Osteocyte (in vitro differentiated cells): ENCODE data around the gene SDK2. TPM values are rescaled to one million over a fixed set of nuclear protein-coding genes. Genes with fewer than 3 reads are reported as not detected.

Experiments
- DNase-seq: peaks from one replicate; pipeline ENCODE4 v3.0.0; 2021; ENCODE audit warnings: mixed read lengths; ENCODE audit not compliant: unreplicated experiment; ENCODE audit errors: extremely low spot score
- H3K27ac Mint-ChIP-seq: one replicate; pipeline ENCODE4 v1.8.0; 2021; ENCODE audit warnings: mild to moderate bottlenecking, mixed read lengths; ENCODE audit not compliant: unreplicated experiment
- H3K27me3 Mint-ChIP-seq: one replicate; pipeline ENCODE4 v1.8.0; 2021; ENCODE audit warnings: mixed read lengths; ENCODE audit not compliant: unreplicated experiment
- H3K36me3 Mint-ChIP-seq: one replicate; pipeline ENCODE4 v1.8.0; 2021; ENCODE audit warnings: mixed read lengths; ENCODE audit not compliant: unreplicated experiment
- H3K4me1 Mint-ChIP-seq: one replicate; pipeline ENCODE4 v1.8.0; 2021; ENCODE audit warnings: mixed read lengths; ENCODE audit not compliant: unreplicated experiment
- H3K4me3 Mint-ChIP-seq: one replicate; pipeline ENCODE4 v1.8.0; 2021; ENCODE audit warnings: mild to moderate bottlenecking, moderate library complexity, mixed read lengths; ENCODE audit not compliant: unreplicated experiment
- H3K9me3 Mint-ChIP-seq: one replicate; pipeline ENCODE4 v1.8.0; 2021; ENCODE audit warnings: mixed read lengths; ENCODE audit not compliant: unreplicated experiment
- total RNA-seq: library from RNA; stranded (reverse); gene quantifications from 2 replicates; pipeline ENCODE4 v1.2.1, GENCODE V29; 2021
- TF ChIP-seq, protein P1 (sequence below): fragments of 200-600 bp; sonication (generic); IDR thresholded peaks from 2 replicates; pipeline ENCODE4 v1.5.0; 2021; ENCODE audit warnings: antibody characterized with exemption, mild to moderate bottlenecking, moderate library complexity

Gene SDK2
- total RNA-seq, 1 donor from 2014 or later: 16.5 TPM

DNA sequence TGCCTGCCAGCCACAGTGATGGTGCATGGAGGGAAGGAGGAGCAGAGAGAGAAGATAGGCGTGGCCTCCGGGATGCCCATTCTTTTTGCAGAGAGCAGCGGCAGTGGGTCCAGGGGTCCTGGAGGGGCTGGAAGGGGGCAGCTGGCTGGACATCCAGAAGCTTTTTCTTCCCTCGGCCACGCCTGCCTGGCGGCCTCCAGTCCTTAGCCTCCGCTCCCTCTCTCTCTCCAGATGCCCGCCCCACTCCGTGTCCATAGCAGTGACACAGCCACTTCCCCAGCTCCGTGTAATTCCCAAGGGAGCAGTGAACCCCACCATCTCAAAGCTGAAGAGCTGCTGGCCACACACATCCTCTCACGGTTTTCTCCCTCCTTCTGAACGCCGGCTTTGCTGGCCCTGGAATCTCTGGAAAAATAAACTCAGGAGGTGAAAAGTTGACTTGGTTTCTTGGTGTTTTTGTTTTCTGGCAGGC lies 306.2 kb downstream of the SDK2 start:
- H3K9me3 Mint-ChIP-seq: no peaks in the 10 kb centered on the region

DNA sequence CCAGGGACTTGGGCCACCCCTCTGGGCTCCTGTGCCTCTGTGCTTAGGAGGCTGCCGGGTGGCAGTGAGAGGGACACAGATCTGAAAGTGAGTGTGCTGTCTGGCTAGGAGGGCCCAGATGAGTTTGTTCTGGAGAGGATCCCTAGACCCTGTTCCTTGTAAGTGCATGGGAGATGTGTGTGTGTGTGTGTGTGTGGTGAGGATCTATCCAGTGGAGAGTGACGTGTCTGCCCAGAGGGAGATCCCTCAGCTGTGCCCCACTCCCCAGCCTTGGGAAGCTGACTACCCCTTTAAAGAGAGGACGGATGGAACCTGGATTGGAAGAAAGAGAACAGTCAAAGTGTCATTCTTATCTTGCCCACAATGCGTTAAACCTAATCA lies 306.9 kb downstream of the SDK2 start:
- Mint-ChIP-seq H3K36me3 (no peaks in the 10 kb centered on the region), H3K4me3 (no peak overlapping the region), H3K27me3 (no peaks in the 10 kb centered on the region), H3K9me3 (no peaks in the 10 kb centered on the region), H3K4me1 (peaks cover 42% of the 10 kb centered on the region), H3K27ac (no peak overlapping the region)
- TF ChIP-seq, protein P1, sequence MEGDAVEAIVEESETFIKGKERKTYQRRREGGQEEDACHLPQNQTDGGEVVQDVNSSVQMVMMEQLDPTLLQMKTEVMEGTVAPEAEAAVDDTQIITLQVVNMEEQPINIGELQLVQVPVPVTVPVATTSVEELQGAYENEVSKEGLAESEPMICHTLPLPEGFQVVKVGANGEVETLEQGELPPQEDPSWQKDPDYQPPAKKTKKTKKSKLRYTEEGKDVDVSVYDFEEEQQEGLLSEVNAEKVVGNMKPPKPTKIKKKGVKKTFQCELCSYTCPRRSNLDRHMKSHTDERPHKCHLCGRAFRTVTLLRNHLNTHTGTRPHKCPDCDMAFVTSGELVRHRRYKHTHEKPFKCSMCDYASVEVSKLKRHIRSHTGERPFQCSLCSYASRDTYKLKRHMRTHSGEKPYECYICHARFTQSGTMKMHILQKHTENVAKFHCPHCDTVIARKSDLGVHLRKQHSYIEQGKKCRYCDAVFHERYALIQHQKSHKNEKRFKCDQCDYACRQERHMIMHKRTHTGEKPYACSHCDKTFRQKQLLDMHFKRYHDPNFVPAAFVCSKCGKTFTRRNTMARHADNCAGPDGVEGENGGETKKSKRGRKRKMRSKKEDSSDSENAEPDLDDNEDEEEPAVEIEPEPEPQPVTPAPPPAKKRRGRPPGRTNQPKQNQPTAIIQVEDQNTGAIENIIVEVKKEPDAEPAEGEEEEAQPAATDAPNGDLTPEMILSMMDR: no peak
- DNase-seq: no peak

More for the DNA sequence above, 306.2 kb downstream of the SDK2 start:
- peaks cover 50% of the 10 kb centered on the region for H3K4me1 Mint-ChIP-seq
- TF ChIP-seq, protein P1: no peak
- H3K27me3 Mint-ChIP-seq: no peaks in the 10 kb centered on the region
- H3K27ac Mint-ChIP-seq: peak overlapping the region; percentile 61
- no peak overlapping the region for H3K4me3 Mint-ChIP-seq
- no peaks in the 10 kb centered on the region for H3K36me3 Mint-ChIP-seq
- no peak for DNase-seq

DNA sequence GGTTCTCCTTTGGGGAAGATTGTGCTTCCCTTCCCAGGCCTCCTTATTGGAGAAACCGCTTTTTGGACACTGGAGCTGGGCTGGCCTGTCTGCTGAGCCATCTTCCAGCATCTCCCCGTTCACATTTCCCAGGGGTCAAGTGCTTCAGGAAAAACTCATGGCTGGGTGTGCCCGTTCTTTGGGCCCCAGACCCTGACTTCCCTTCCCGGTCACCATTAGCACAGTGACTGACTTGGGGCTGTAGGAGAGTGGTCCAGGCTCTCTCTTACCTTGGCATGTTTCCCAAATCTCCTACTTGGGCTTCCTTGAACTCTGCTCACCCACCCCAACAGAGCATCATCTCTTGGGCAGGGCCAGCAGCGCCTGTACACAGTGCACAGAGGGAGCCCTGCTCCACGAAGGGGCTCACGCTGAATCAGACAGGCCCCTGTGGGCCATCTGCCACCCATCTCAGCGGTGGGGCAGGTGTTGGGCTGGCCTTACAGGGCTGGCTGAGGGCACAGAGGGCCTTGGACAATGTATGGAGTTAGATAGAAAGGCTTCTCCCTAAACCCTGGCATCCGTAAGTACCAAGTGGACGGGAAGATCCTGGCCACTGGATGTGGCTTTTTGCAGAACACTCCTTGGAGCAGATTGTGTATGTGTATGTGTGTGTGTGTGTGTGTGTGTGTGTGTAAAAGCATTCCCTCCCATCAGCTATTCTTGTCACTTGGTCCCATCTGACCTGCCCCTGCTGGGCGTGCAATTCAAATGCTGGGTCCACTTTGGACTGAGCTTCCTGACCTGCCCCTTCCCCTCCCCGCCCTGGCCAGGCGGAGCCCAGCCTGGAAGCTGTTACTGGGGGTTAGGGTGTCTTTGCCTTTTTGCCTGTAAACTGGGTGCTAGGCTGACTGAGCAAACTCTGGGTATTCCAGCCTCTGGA lies 307.6 kb downstream of the SDK2 start:
- Mint-ChIP-seq H3K9me3 (no peaks in the 10 kb centered on the region), H3K27me3 (no peaks in the 10 kb centered on the region), H3K27ac (no peak overlapping the region), H3K36me3 (no peaks in the 10 kb centered on the region), H3K4me1 (peaks cover 35% of the 10 kb centered on the region), H3K4me3 (no peak overlapping the region)
- TF ChIP-seq, protein P1: no peak
- DNase-seq: no peak

DNA sequence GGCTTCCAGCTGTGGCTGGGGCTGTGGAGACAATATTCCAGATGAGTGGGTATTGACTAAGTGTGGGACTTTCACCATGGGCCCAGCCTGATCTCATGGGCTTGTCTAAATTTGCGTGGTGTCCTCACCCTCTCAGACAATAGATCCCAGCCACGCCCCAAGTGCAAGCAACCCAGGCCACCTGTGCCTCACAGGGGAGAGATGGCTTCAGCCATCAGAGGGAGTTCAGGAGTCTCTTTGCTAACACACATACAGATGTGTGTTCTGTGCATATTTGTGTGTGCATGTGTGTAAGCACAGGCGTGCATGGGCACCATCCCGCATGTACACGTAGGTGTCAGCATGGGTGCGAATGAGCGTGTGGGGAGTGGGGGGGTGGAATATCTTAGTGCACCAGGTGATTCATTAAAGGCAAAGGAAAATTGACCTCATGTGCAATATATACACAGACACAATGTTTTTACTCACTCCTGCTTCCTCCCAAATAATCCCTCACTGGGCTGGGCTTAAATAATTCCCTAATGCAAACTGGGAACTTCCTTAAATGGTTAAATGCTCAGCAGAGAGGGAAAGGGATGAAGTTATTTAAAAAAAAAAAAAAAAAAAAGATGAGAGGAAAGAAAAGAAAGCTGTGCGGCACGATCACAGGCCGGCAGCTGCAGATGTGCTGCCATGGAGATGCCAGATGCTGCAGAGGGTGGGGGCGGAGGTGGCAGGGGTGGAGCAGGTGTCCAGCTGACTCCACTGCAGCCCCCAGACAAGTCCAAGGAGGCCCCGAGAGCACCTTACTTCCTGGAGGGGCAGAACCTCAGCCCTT lies 308.4 kb downstream of the SDK2 start:
- Mint-ChIP-seq H3K36me3 (no peaks in the 10 kb centered on the region), H3K27ac (no peak overlapping the region), H3K9me3 (no peaks in the 10 kb centered on the region), H3K4me3 (no peak overlapping the region), H3K27me3 (no peaks in the 10 kb centered on the region), H3K4me1 (peaks cover 30% of the 10 kb centered on the region)
- TF ChIP-seq, protein P1: no peak
- no peak for DNase-seq
